Left ventricle myocardium superior (tissue), 1 donor: ENCODE data around the gene ZNF805. TPM values are rescaled to one million over a fixed set of nuclear protein-coding genes. Genes with fewer than 3 reads are reported as not detected.

ENCODE experiments used
- total RNA-seq: library from RNA; stranded (reverse); fragmentation: NEBNext Ultra II Directional; extraction: Animal tissue kit (Norgen Biotek cat#: 25700); gene quantifications from one replicate; pipeline ENCODE4 v1.2.1, GENCODE V29; 2021
- donor health status: DM: no; HTN: yes; CAD: no; lungs with severe emphysema.

The ZNF805 gene
- total RNA-seq, 1 donor from 2014 or later, result 9.0 TPM

Other genes with a start within 250 kb of the ZNF805 start
- not detected for gene USP29, start 120.6 kb upstream of the ZNF805 start, total RNA-seq
- not detected for gene ZIM3, start 95.4 kb upstream of the ZNF805 start, total RNA-seq
- not detected for gene DUXA, start 73.1 kb upstream of the ZNF805 start, total RNA-seq
- 19.4 TPM for gene ZNF264, start 49.1 kb upstream of the ZNF805 start, total RNA-seq
- gene AURKC, start 9.6 kb upstream of the ZNF805 start, total RNA-seq, result 1.5 TPM
- 26.4 TPM for gene ZNF460, start 39.9 kb downstream of the ZNF805 start, total RNA-seq
- 6.1 TPM for gene ZNF543, start 79.8 kb downstream of the ZNF805 start, total RNA-seq
- 8.3 TPM for gene ZNF304, start 110.6 kb downstream of the ZNF805 start, total RNA-seq
- gene TRAPPC2B, start 122.9 kb downstream of the ZNF805 start, total RNA-seq, result 10.9 TPM
- gene ZNF547, start 122.9 kb downstream of the ZNF805 start, total RNA-seq, result 3.2 TPM
- gene ZNF548, start 149.2 kb downstream of the ZNF805 start, total RNA-seq, result 17.8 TPM
- 8.8 TPM for gene ZNF17, start 170.5 kb downstream of the ZNF805 start, total RNA-seq
- 3.3 TPM for gene ZNF749, start 194.7 kb downstream of the ZNF805 start, total RNA-seq
- gene VN1R1, start 216.5 kb downstream of the ZNF805 start, total RNA-seq, result 4.1 TPM
- 24.0 TPM for gene ZNF772, start 236.9 kb downstream of the ZNF805 start, total RNA-seq
- 9.1 TPM for gene ZNF419, start 247.1 kb downstream of the ZNF805 start, total RNA-seq